ENCODE measurements around the gene THEM5.

- TF ChIP-seq ZFP3 (CRISPR knock-in tag; IDR thresholded peaks at IDR 0.05) (no peak), TSHZ2 (CRISPR knock-in tag; IDR thresholded peaks at IDR 0.05) (no peak), ZNF565 (CRISPR knock-in tag; conservative IDR thresholded peaks at IDR 0.05; ENCODE audit: low read depth) (no peak), ARNTL (CRISPR knock-in tag; IDR thresholded peaks at IDR 0.05; ENCODE audit: borderline replicate concordance, low read depth) (no peak), TCF4 (CRISPR knock-in tag; IDR thresholded peaks at IDR 0.05; ENCODE audit: borderline replicate concordance) (no peak), ZC3H10 (CRISPR knock-in tag; IDR thresholded peaks at IDR 0.05) (no peak)
These were observed 33.4 kb downstream of the THEM5 start for GRCh38 chr1:151819976-151820623.
